GM23338 (cell line): ENCODE measurements around the gene MEGF11. TPM values are rescaled to one million over a fixed set of nuclear protein-coding genes. Genes with fewer than 3 reads are reported as not detected.

Experiments
- ATAC-seq: fragments of 200-7000 bp; cut with Tn5 transposase; 3 replicates; pipeline ENCODE4 v1.9.1; 2020
- DNase-seq: peaks from one replicate; pipeline ENCODE4 v3.0.0-alpha.2; 2015; ENCODE audit warnings: low spot score
- H2AFZ ChIP-seq: fragments of 200-600 bp; sonication (generic); 2 replicates; pipeline ENCODE4 v1.8.0; 2016; ENCODE audit warnings: antibody characterized with exemption, mild to moderate bottlenecking, moderate library complexity
- H3F3A ChIP-seq: fragments of 200-600 bp; sonication (generic); replicated peaks from 2 replicates; pipeline ENCODE4 v1.8.0; 2017; ENCODE audit warnings: antibody characterized with exemption, mixed run types, low read depth
- H3K27ac ChIP-seq: fragments of 200-600 bp; sonication (generic); 2 replicates; pipeline ENCODE4 v1.6.1; 2016; ENCODE audit warnings: low read depth
- H3K27me3 ChIP-seq: fragments of 200-600 bp; sonication (generic); 2 replicates; pipeline ENCODE4 v1.8.0; 2016; ENCODE audit warnings: mild to moderate bottlenecking, mixed run types, moderate library complexity; ENCODE audit not compliant: insufficient read depth
- H3K36me3 ChIP-seq: fragments of 200-600 bp; sonication (generic); 2 replicates; pipeline ENCODE4 v1.8.0; 2016; ENCODE audit warnings: mild to moderate bottlenecking; ENCODE audit not compliant: insufficient read depth
- H3K4me1 ChIP-seq: fragments of 200-600 bp; sonication (generic); 2 replicates; pipeline ENCODE4 v1.8.0; 2016; ENCODE audit warnings: mild to moderate bottlenecking, moderate library complexity; ENCODE audit not compliant: insufficient read depth
- H3K4me2 ChIP-seq: fragments of 200-600 bp; sonication (generic); 2 replicates; pipeline ENCODE4 v1.7.1; 2017; ENCODE audit warnings: mixed run types
- H3K4me3 ChIP-seq: fragments of 200-600 bp; sonication (generic); 2 replicates; pipeline ENCODE4 v1.6.1; 2016; ENCODE audit warnings: mixed run types
- H3K79me2 ChIP-seq: fragments of 200-600 bp; sonication (generic); replicated peaks from 2 replicates; pipeline ENCODE4 v1.8.0; 2017; ENCODE audit warnings: mild to moderate bottlenecking; ENCODE audit not compliant: insufficient read depth
- H3K9me2 ChIP-seq: fragments of 200-600 bp; sonication (generic); 2 replicates; pipeline ENCODE4 v1.8.0; 2017; ENCODE audit not compliant: insufficient read depth
- H4K20me1 ChIP-seq: fragments of 200-600 bp; sonication (generic); replicated peaks from 2 replicates; pipeline ENCODE4 v1.8.0; 2017; ENCODE audit warnings: mild to moderate bottlenecking; ENCODE audit not compliant: insufficient read depth
- H3K27ac Mint-ChIP-seq: 2 replicates; pipeline ENCODE4 v1.8.0; 2020; ENCODE audit warnings: inconsistent platforms, mild to moderate bottlenecking, moderate library complexity, mixed read lengths
- H3K27me3 Mint-ChIP-seq: 3 replicates; pipeline ENCODE4 v1.8.0; 2022; ENCODE audit warnings: low read depth, mild to moderate bottlenecking, moderate library complexity, mixed read lengths, inconsistent platforms; ENCODE audit not compliant: insufficient read depth, poor library complexity
- H3K36me3 Mint-ChIP-seq: 3 replicates; pipeline ENCODE4 v1.8.0; 2021; ENCODE audit warnings: low read depth, mild to moderate bottlenecking, inconsistent platforms, moderate library complexity, mixed read lengths
- H3K4me1 Mint-ChIP-seq: 3 replicates; pipeline ENCODE4 v1.8.0; 2020; ENCODE audit warnings: mild to moderate bottlenecking, inconsistent platforms, mixed read lengths
- H3K4me3 Mint-ChIP-seq: 3 replicates; pipeline ENCODE4 v1.8.0; 2021; ENCODE audit warnings: moderate library complexity, mild to moderate bottlenecking, inconsistent platforms, mixed read lengths
- H3K9me3 Mint-ChIP-seq: 3 replicates; pipeline ENCODE4 v1.8.0; 2020; ENCODE audit warnings: moderate library complexity, mild to moderate bottlenecking, inconsistent platforms, mixed read lengths
- CTCF ChIP-seq, 2 experiments: fragments of 200-600 bp in 1 of 2; sonication (generic) in 1 of 2; conservative IDR thresholded peaks; 2 replicates each; pipeline versions ENCODE4 v1.5.1 to v1.6.1; 2016 to 2017; ENCODE audit warnings: antibody characterized with exemption in 2 of 2, low read depth in 2 of 2, mild to moderate bottlenecking in 2 of 2, moderate library complexity in 1 of 2
- ETS1 ChIP-seq: IDR thresholded peaks from 2 replicates; pipeline ENCODE4 v1.6.1; 2016; ENCODE audit warnings: antibody characterized with exemption
- EZH2 ChIP-seq: fragments of 200-600 bp; sonication (generic); IDR thresholded peaks from one replicate; pipeline ENCODE4 v1.8.0; 2017; ENCODE audit warnings: antibody characterized with exemption, mild to moderate bottlenecking, low read depth; ENCODE audit not compliant: unreplicated experiment
- EZH2phosphoT487 ChIP-seq: fragments of 200-600 bp; sonication (generic); IDR thresholded peaks from one replicate; pipeline ENCODE4 v1.8.1; 2018; ENCODE audit warnings: antibody characterized with exemption; ENCODE audit not compliant: unreplicated experiment
- JUNB ChIP-seq: IDR thresholded peaks from one replicate; pipeline ENCODE4 v1.6.1; 2016; ENCODE audit warnings: antibody characterized with exemption; ENCODE audit not compliant: unreplicated experiment
- NANOG ChIP-seq: IDR thresholded peaks from 2 replicates; pipeline ENCODE4 v1.6.1; 2016; ENCODE audit warnings: antibody characterized with exemption, borderline replicate concordance
- REST ChIP-seq: IDR thresholded peaks from one replicate; pipeline ENCODE4 v1.6.1; 2018; ENCODE audit warnings: antibody characterized with exemption; ENCODE audit not compliant: unreplicated experiment
- STAT1 ChIP-seq: IDR thresholded peaks from one replicate; pipeline ENCODE4 v1.6.1; 2016; ENCODE audit warnings: antibody characterized with exemption; ENCODE audit not compliant: unreplicated experiment
- ZNF114 ChIP-seq: fragments of 250-450 bp; sonication (Bioruptor Pico); IDR thresholded peaks from 2 replicates; pipeline ENCODE4 v1.5.0; 2020; ENCODE audit warnings: mild to moderate bottlenecking, moderate library complexity
- ZNF331 ChIP-seq: fragments of 250-450 bp; sonication (Bioruptor Pico); IDR thresholded peaks from 2 replicates; pipeline ENCODE4 v1.5.0; 2020; ENCODE audit warnings: low read depth, mild to moderate bottlenecking, moderate library complexity
- polyA plus RNA-seq: library from polyadenylated mRNA; unstranded; fragments of >200 nt; fragmentation: Nextera tagmentation; extraction: Ambion mirVana; gene quantifications from 2 replicates; pipeline ENCODE4 v1.2.1, GENCODE V29; 2016
- total RNA-seq: library from RNA; depleted of rRNA; stranded (reverse); fragments of >200 nt; shearing (Covaris generic); gene quantifications from 2 replicates; pipeline ENCODE4 v1.2.3, GENCODE V29; 2014

MEGF11 gene
- total and polyA plus RNA-seq, 2 experiments from 2014 or later = 1.3 to 1.9 TPM

GRCh38 chr15:66047321-66048024 is 206.1 kb downstream of the MEGF11 start:
- H4K20me1 ChIP-seq = no peaks in the 10 kb centered on the region
- H3K4me3 ChIP-seq = no peak overlapping the region
- no peak overlapping the region for H3K27ac Mint-ChIP-seq
- no peaks in the 10 kb centered on the region for H3K79me2 ChIP-seq
- no peak overlapping the region for H3K4me2 ChIP-seq
- H3K4me3 Mint-ChIP-seq = no peak overlapping the region
- H2AFZ ChIP-seq = no peak overlapping the region
- DNase-seq (no peak), ATAC-seq (no peak)
- no peak overlapping the region for H3K27ac ChIP-seq
- H3K27me3 ChIP-seq = no peaks in the 10 kb centered on the region
- peaks cover 20% of the 10 kb centered on the region for H3K4me1 Mint-ChIP-seq
- H3K36me3 Mint-ChIP-seq = no peaks in the 10 kb centered on the region
- no peaks in the 10 kb centered on the region for H3K36me3 ChIP-seq
- TF ChIP-seq CTCF (conservative IDR thresholded peaks at IDR 0.05; ENCODE audit: low read depth in 2 of 2) (no peak), EZH2phosphoT487 (no peak), REST (no peak), EZH2 (no peak), STAT1 (no peak), ZNF331 (CRISPR knock-in tag) (no peak), ZNF114 (CRISPR knock-in tag) (no peak)
- H3K9me2 ChIP-seq = no peaks in the 10 kb centered on the region
- H3K27me3 Mint-ChIP-seq = peaks cover 6% of the 10 kb centered on the region
- no peaks in the 10 kb centered on the region for H3F3A ChIP-seq
- H3K4me1 ChIP-seq = no peaks in the 10 kb centered on the region; the same call in 1 of the 2 replicates
- no peaks in the 10 kb centered on the region for H3K9me3 Mint-ChIP-seq

- Histone ChIP-seq H3K36me3 (no peaks in the 10 kb centered on the region), H3K9me2 (no peaks in the 10 kb centered on the region), H3K4me1 (peaks cover 4% of the 10 kb centered on the region; the same call in 1 of the 2 replicates), H3K79me2 (no peaks in the 10 kb centered on the region), H2AFZ (no peak overlapping the region), H3K4me2 (no peak overlapping the region), H3K27me3 (no peaks in the 10 kb centered on the region), H3K4me3 (no peak overlapping the region), H3K27ac (no peak overlapping the region), H4K20me1 (no peaks in the 10 kb centered on the region), H3F3A (no peaks in the 10 kb centered on the region)
- H3K27me3 Mint-ChIP-seq = peaks cover 9% of the 10 kb centered on the region
- ATAC-seq = no peak
- H3K27ac Mint-ChIP-seq = no peak overlapping the region
- no peaks in the 10 kb centered on the region for H3K36me3 Mint-ChIP-seq
- no peak overlapping the region for H3K4me3 Mint-ChIP-seq
- TF ChIP-seq STAT1 (no peak), NANOG (no peak), REST (no peak), EZH2phosphoT487 (no peak), CTCF (conservative IDR thresholded peaks at IDR 0.05; ENCODE audit: low read depth in 2 of 2) (peak; percentile 19 to 28; a peak in 3 of 4 replicates), ZNF114 (CRISPR knock-in tag) (no peak), JUNB (no peak), ETS1 (no peak)
- no peaks in the 10 kb centered on the region for H3K9me3 Mint-ChIP-seq
- DNase-seq = no peak
- H3K4me1 Mint-ChIP-seq = peaks cover 27% of the 10 kb centered on the region
These were observed 206.8 kb downstream of the MEGF11 start for GRCh38 chr15:66046751-66047150.
